Fibroblast of lung (primary cell): ENCODE results near the gene HAND1. TPM values are rescaled to one million over a fixed set of nuclear protein-coding genes. Genes with fewer than 3 reads are reported as not detected.

Experiments
- DNase-seq, 2 donors: peaks; one replicate each; pipeline versions ENCODE4 v3.0.0 to v3.0.0-alpha.2; 2010; ENCODE audit warnings: low read depth in 2 of 2
- H2AFZ ChIP-seq: 2 replicates; pipeline ENCODE4 v1.5.1; 2012; ENCODE audit warnings: low read length, control low read depth, inconsistent platforms
- H3K27ac ChIP-seq: 2 replicates; pipeline ENCODE4 v1.5.1; 2011; ENCODE audit warnings: low read length, control low read depth; ENCODE audit not compliant: insufficient read depth
- H3K27me3 ChIP-seq: 2 replicates; pipeline ENCODE4 v1.5.1; 2011; ENCODE audit warnings: mild to moderate bottlenecking, low read length; ENCODE audit not compliant: control insufficient read depth, insufficient read depth
- H3K36me3 ChIP-seq: 2 replicates; pipeline ENCODE4 v1.5.1; 2011; ENCODE audit warnings: low read length; ENCODE audit not compliant: control insufficient read depth, insufficient read depth
- H3K4me1 ChIP-seq: 2 replicates; pipeline ENCODE4 v1.5.1; 2011; ENCODE audit warnings: low read length; ENCODE audit not compliant: control insufficient read depth, insufficient read depth; ENCODE audit errors: extremely low read depth
- H3K4me2 ChIP-seq: 2 replicates; pipeline ENCODE4 v1.5.1; 2011; ENCODE audit warnings: low read length, control low read depth; ENCODE audit not compliant: insufficient read depth; ENCODE audit errors: extremely low read depth
- H3K4me3 ChIP-seq, 4 experiments: fragments of 200-600 bp in 1 of 4; sonication (generic) in 1 of 4; replicated peaks in 1 of 4; 2 replicates each; pipeline ENCODE4 v1.5.1; 2011 to 2016; ENCODE audit warnings: low read length in 4 of 4, low read depth in 3 of 4, mild to moderate bottlenecking in 3 of 4, control low read depth in 2 of 4, inconsistent platforms in 1 of 4, mixed read lengths in 1 of 4; ENCODE audit not compliant: insufficient read depth in 1 of 4; ENCODE audit errors: control extremely low read depth in 1 of 4
- H3K79me2 ChIP-seq: 2 replicates; pipeline ENCODE4 v1.5.1; 2012; ENCODE audit warnings: mild to moderate bottlenecking, low read length, inconsistent platforms; ENCODE audit not compliant: control insufficient read depth, insufficient read depth
- H3K9ac ChIP-seq: 2 replicates; pipeline ENCODE4 v1.5.1; 2011; ENCODE audit warnings: mild to moderate bottlenecking, low read length, control low read depth; ENCODE audit not compliant: insufficient read depth
- H3K9me3 ChIP-seq: 2 replicates; pipeline ENCODE4 v1.5.1; 2012; ENCODE audit warnings: low read depth, low read length; ENCODE audit not compliant: control insufficient read depth, insufficient read depth
- H4K20me1 ChIP-seq: 2 replicates; pipeline ENCODE4 v1.5.1; 2011; ENCODE audit warnings: low read length; ENCODE audit not compliant: control insufficient read depth, insufficient read depth; ENCODE audit errors: extremely low read depth
- CTCF ChIP-seq, 2 donors: IDR thresholded peaks in 1 of 2; conservative IDR thresholded peaks in 1 of 2; 1 replicate in 1 of 2; 2 replicates in 1 of 2; pipeline ENCODE4 v1.5.1; 2011 to 2012; ENCODE audit warnings: low read length in 2 of 2, control low read depth in 1 of 2, inconsistent platforms in 1 of 2, low read depth in 1 of 2, mild to moderate bottlenecking in 1 of 2
- EZH2 ChIP-seq: IDR thresholded peaks from 2 replicates; pipeline ENCODE4 v1.5.1; 2012; ENCODE audit warnings: low read length, control low read depth, mild to moderate bottlenecking; ENCODE audit errors: missing control alignments
- polyA plus RNA-seq, 2 donors: library from polyadenylated mRNA; depleted of rRNA in 1 of 2; stranded (reverse) in 1 of 2; unstranded in 1 of 2; fragments of >200 nt; gene quantifications; 2 replicates each; pipeline ENCODE4 v1.2.1, GENCODE V29; 2011 to 2012; ENCODE audit warnings: missing spikeins in 1 of 2
- total RNA-seq: library from RNA; depleted of rRNA; stranded (reverse); fragments of >200 nt; gene quantifications from 2 replicates; pipeline ENCODE4 v1.2.1, GENCODE V29; 2014

Gene HAND1
- total and polyA plus RNA-seq, 2 donors (not counting 1 experiment from before 2014, with no cell fraction given): not detected

- Histone ChIP-seq H3K4me1 (no peaks in the 10 kb centered on the region), H2AFZ (no peak overlapping the region), H3K79me2 (no peaks in the 10 kb centered on the region), H3K4me2 (no peak overlapping the region), H4K20me1 (no peaks in the 10 kb centered on the region), H3K36me3 (no peaks in the 10 kb centered on the region), H3K27me3 (peaks cover 93% of the 10 kb centered on the region), H3K27ac (no peak overlapping the region), H3K9me3 (no peaks in the 10 kb centered on the region), H3K9ac (no peak overlapping the region), H3K4me3 (no peak overlapping the region)
- no peak for TF ChIP-seq EZH2
- no peak for TF ChIP-seq CTCF (conservative IDR thresholded peaks at IDR 0.05 in 1 of 2, IDR thresholded peaks at IDR 0.05 in 1 of 2; ENCODE audit: low read depth in 1 of 2, low read length in 2 of 2)
- no peak for DNase-seq
These were observed 4.8 kb upstream of the HAND1 start for GRCh38 chr5:154482528-154483449.

- no peaks in the 10 kb centered on the region for H3K4me1 ChIP-seq
- H3K9me3 ChIP-seq: no peaks in the 10 kb centered on the region
- no peak overlapping the region for H3K4me3 ChIP-seq
- peaks cover 97% of the 10 kb centered on the region for H3K27me3 ChIP-seq
- no peaks in the 10 kb centered on the region for H3K79me2 ChIP-seq
- no peak overlapping the region for H3K9ac ChIP-seq
- no peak overlapping the region for H3K27ac ChIP-seq
- no peak overlapping the region for H2AFZ ChIP-seq
- H3K36me3 ChIP-seq: no peaks in the 10 kb centered on the region
- H3K4me2 ChIP-seq: no peak overlapping the region
- TF ChIP-seq EZH2 (peak; percentile 61), CTCF (conservative IDR thresholded peaks at IDR 0.05 in 1 of 2, IDR thresholded peaks at IDR 0.05 in 1 of 2; ENCODE audit: low read depth in 1 of 2, low read length in 2 of 2) (no peak)
- no peak for DNase-seq
- H4K20me1 ChIP-seq: no peaks in the 10 kb centered on the region
These were observed 3.8 kb upstream of the HAND1 start for GRCh38 chr5:154481584-154482381.

GRCh38 chr5:154480847-154481246 is 2.8 kb upstream of the HAND1 start:
- Histone ChIP-seq H3K9me3 (no peaks in the 10 kb centered on the region), H3K9ac (no peak overlapping the region), H3K79me2 (no peaks in the 10 kb centered on the region), H3K4me3 (no peak overlapping the region), H3K36me3 (no peaks in the 10 kb centered on the region), H4K20me1 (no peaks in the 10 kb centered on the region), H2AFZ (no peak overlapping the region), H3K4me2 (no peak overlapping the region), H3K27me3 (peaks cover 97% of the 10 kb centered on the region), H3K4me1 (no peaks in the 10 kb centered on the region), H3K27ac (no peak overlapping the region)
- TF ChIP-seq EZH2: no peak
- TF ChIP-seq CTCF (conservative IDR thresholded peaks at IDR 0.05 in 1 of 2, IDR thresholded peaks at IDR 0.05 in 1 of 2; ENCODE audit: low read depth in 1 of 2, low read length in 2 of 2): no peak
- no peak for DNase-seq
